Suprapubic skin (tissue), 3 donors: ENCODE measurements around the gene POPDC2.

Source experiments
- POLR2A ChIP-seq, 2 donors: fragments of 450-650 bp; IDR thresholded peaks; one replicate each; pipeline ENCODE4 v1.6.1; 2017; ENCODE audit warnings: antibody characterized with exemption in 2 of 2, mild to moderate bottlenecking in 2 of 2, moderate library complexity in 2 of 2
- TF ChIP-seq, protein P1 (sequence below), 2 donors: fragments of 200-600 bp in 1 of 2; fragments of 450-650 bp in 1 of 2; sonication (generic) in 1 of 2; IDR thresholded peaks; one replicate each; pipeline ENCODE4 v1.5.1; 2016 to 2019; ENCODE audit warnings: antibody characterized with exemption in 2 of 2, mild to moderate bottlenecking in 1 of 2, moderate library complexity in 1 of 2

GRCh38 chr3:119645813-119646212 is 14.6 kb downstream of the POPDC2 start:
- TF ChIP-seq, protein P1, sequence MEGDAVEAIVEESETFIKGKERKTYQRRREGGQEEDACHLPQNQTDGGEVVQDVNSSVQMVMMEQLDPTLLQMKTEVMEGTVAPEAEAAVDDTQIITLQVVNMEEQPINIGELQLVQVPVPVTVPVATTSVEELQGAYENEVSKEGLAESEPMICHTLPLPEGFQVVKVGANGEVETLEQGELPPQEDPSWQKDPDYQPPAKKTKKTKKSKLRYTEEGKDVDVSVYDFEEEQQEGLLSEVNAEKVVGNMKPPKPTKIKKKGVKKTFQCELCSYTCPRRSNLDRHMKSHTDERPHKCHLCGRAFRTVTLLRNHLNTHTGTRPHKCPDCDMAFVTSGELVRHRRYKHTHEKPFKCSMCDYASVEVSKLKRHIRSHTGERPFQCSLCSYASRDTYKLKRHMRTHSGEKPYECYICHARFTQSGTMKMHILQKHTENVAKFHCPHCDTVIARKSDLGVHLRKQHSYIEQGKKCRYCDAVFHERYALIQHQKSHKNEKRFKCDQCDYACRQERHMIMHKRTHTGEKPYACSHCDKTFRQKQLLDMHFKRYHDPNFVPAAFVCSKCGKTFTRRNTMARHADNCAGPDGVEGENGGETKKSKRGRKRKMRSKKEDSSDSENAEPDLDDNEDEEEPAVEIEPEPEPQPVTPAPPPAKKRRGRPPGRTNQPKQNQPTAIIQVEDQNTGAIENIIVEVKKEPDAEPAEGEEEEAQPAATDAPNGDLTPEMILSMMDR (IDR thresholded peaks at IDR 0.05) = no peak
- TF ChIP-seq POLR2A (IDR thresholded peaks at IDR 0.05) = no peak
